Stimulated activated CD4-positive, alpha-beta T cell treated with anti-CD3 and anti-CD28 coated beads, Interleukin-1b, Interleukin-23, amount 100 ng/mL, for 24 hours (primary cell): ENCODE measurements around the gene CFAP299.

ENCODE experiments used
- DNase-seq, 4 experiments: peaks; one replicate each; pipeline ENCODE4 v3.0.0-alpha.2; 2020; ENCODE audit warnings: low read depth in 4 of 4, low spot score in 1 of 4

The CFAP299 gene

DNA sequence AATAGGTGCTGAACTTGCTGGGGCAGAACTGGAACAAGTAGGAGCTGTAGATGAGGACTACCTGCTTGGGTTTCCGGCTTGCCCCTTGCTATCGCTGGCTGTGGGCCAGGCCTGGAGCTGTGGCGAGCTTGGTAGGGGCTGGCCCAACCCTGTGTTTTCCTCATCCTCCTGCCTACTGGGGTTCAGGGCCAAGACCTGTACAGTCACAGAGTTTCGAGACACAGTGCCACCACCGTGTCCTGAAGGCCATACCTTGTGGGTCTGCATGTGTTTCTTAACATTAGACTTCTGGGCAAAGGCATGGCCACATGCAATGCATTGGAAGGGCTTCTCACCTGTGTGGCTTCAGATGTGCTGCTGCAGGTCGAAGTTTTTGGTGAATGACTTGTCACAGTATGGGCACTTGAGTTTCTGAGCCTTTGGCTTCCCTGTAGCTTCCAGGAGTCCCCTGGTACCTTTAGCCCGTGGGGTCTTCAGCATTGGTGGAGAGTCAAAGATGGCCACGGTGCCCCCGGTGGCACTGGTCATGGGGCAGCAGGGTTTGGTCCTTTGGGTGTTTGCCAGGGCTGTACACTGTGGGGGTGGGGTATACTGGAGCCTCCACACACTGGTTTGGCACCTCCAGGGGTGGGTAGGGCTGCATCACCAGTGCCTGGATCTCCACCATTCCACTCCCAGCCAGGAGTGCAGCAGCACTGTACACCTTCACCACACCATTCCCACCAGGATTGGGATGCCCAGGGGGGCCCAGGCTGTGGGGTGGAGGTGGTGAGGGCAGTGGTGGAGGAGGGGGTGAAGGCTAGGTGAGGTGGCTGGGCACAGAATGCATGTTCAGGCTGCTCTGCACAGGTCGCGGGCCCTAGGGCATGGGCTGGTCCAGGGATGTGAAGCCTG is 52.1 kb downstream of the CFAP299 start:
- DNase-seq, result no peak

DNA sequence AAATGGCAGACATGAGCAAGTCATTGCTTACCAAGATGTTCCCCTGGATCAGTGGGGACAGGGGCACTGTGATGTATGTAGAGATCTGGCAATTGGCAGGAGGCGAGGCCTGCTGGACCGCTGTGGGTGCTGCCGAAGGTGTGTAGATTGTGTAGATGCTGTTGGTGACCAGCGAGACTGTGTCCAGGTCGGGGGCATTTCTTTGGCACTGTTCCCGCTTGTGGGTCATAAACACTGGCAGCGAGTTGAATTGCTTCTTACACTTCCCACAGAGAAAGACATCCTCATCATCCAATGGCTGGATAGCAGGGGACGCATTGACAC is 52.7 kb downstream of the CFAP299 start:
- no peak for DNase-seq

DNA sequence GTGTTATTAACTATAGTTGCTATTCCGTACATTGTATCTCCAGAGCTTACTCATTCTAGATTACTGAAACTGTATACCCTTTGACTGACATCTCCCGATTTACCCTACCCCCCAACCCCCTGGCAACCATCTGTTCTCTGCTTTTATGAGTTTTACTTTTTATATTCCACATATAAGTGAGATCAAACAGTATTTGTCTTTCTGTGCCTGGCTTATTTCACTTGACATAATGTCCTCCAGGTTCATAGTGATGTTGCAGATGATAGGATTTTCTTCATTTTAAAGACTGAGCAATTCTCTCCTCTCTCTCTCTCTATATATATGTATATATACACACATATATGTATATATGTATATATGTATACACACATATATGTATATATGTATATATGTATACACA is 54.6 kb downstream of the CFAP299 start:
- DNase-seq, result no peak

DNA sequence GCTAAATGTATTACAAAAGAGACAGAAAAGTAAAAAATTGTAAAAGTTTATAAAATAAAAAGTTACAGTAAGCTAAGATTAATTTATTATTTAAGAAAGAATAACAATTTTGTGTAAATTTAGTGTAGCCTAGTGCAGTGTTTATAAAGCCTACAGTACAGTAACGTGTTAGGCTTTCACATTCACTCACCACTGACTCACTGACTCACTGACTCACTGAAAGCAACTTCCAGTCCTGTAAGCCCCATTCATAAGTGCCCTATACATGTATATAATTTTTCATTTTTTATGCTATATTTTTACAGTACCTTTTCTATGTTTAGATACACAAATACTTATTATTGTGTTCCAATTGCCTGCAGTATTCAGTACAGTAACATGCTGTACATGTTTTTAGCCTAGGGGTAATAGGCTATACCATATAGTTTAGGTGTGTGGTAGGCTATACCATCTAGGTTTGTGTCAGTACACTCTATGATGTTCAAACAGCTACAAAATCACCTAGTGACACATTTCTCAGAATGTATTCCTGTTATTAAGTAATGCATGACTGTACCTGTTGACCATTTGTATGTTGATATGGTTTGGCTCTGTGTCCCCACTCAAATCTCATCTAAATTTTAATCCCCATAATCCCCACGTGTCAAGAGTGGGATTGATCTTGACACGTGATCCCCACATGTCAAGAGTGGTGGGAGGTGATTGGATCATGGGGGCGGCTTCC is 57.9 kb downstream of the CFAP299 start:
- no peak for DNase-seq

DNA sequence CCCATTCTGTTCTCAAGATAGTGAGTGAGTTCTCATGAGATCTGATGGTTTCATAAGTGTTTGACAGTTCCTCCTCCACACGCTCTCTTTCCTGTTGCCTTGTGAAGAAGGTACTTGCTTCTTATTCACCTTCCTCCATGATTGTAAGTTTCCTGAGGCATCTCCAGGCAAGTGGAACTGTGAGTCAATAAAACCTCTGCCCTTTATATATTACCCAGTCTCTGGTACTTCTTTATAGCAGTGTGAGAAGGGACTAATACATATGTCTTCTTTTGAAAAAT is 58.4 kb downstream of the CFAP299 start:
- DNase-seq, result no peak

DNA sequence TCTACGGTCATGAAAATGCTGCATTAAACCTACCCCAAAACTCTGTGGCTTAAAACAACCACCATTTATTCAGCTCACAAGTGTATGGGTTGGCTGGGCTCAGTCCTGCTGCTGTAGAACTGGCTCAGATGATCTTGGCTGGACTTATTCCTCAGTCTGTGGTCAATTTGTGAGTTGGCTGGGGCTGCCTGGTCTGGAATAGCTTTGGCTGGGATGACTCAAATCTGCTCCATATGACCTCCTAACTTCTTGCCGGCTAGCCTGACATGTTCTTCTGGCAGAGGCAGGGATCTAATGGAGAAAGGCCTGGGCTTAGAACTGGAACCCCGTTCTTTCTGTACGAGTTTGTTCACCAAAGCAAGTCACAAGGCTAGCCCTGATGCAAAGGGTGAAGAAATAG is 71.7 kb downstream of the CFAP299 start:
- no peak for DNase-seq

DNA sequence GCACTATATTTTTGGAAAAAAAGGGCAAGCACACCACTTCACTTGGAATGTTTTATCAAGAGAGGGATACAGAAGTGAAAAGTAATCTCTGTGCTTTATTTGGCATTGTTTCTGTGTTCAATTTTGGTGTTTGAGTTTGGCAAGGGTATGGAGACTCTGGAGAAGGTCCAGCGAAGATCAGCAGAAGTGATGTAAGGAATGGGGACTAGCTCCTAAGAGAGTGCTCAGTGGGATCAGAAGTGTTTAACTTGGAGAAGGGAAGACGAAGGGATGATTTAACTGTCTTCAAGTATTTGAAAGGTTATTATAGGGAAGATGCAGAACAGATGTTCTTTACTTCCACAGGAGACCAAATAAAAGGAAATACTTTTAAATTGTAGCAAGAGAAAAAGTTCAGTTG is 74.3 kb downstream of the CFAP299 start:
- DNase-seq, result no peak

DNA sequence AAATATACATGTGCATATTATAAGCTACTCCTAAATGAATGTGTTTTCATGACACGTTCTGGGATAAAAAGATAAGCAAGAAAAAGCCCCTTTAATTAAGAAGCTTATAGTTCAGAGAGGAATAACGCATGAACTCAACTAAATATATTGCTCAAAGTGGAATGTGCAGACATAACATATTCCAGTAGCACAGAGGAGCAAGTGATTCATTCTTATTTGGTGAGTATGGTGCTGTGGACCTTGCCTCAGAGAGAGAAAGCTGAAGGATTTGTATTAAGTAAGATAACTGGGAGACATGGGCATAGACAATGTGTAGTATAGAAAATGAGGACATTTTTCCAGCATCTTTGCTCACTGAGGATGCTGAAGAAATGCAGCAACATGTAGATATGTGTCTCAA is 76.8 kb downstream of the CFAP299 start:
- no peak for DNase-seq

DNA sequence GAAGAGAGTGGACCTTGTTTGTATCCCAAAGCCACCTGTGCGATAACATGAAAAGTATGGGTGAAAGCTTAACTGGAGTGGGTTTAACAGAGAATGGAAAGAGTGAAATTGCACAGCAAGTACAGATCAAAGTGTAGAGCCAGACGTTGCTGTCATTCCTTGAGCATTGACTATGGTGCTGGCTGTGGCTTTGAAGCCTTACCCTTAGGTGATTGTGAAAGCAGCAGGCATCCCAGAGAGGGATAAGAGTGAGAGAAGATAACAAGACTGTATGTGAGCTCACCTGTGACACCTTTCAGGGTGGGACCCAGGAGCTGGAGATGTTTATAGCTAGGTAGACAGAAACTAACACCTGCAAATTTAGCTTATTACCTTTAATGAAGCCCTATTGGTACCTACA is 77.6 kb downstream of the CFAP299 start:
- no peak for DNase-seq

DNA sequence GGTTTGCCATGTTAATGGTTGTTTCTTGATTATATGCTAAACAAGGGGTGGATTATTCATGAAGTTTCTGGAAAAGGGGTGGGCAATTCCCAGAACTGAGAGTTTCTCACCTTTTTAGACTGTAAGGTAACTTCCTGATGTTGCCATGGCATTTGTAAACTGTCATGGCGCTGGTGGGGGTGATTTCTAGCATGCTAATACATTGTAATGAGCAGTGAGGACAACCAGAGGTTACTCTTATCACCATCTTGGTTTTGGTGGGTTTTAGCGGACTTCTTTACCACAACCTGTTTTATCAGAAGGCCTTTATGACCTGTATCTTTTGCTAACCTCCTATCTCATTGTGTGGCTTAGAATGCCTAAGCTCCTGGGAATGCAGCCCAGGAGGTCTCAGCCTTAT is 81.5 kb downstream of the CFAP299 start:
- DNase-seq, result no peak

DNA sequence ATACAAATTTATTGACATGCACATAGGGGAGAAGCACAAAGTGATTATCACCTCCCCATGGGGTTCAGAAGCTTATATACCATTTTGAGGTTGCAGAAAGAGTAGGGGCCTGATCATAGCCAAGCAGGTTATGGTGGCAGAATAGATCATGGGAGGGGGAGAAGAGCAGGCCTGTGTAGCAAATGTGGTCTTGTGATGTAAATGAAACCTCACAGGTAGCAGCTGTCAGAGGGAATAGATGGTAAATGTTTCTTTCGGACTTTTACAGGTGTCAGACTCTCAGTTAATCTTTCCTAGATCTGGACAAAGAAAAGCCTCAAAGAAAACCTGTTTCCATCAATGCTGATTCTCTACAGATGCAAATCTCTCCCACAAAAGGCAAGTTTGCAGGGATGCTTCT is 84.4 kb downstream of the CFAP299 start:
- no peak for DNase-seq

DNA sequence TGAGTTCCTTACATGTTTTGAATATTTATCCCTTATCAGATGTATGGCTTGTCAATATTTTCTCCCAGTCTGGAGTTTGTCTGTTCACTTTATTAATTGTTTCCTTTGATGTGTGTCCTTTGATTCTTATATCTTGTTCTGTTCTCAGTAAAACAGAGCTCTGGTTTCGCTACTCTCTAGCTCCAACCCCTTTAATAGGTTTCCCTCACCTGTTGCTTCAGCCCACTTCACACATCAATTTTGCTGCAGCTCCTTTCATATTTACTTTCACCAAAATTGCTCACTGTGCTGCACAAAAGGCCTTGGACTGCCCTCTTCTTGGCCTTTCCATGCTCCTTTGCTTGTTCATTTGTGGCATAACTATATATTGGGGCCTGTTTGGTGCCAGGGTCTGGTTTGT is 85.1 kb downstream of the CFAP299 start:
- DNase-seq, result no peak

DNA sequence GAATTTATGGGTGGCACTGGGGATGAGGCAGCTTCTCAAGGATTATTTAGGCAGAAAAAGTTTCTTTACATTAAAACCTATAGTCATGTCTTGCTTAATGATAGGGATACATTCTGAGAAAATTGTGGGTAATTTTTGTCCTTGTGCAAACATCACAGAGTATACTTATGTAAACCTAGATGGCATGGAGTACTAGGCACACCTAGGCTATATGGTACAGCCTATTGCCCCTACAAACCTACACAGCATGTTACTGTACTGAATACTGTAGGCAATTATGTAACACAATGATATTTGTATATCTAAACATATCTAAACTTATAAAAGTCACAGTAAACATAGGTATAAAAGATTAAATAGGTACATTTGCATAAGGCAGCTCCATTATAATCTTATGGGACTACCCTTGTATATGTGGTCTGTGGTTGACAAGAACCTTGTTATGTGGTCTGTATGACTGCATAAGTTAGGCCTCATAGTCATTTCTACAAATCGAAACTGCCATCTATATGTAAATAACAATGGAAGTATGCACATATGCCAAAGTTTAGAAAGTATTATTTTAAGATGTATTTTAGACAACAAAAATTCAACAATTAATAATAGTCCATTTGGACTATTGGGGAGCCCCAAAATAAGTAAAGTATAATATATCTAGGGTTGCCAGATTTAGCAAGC is 87.3 kb downstream of the CFAP299 start:
- no peak for DNase-seq

DNA sequence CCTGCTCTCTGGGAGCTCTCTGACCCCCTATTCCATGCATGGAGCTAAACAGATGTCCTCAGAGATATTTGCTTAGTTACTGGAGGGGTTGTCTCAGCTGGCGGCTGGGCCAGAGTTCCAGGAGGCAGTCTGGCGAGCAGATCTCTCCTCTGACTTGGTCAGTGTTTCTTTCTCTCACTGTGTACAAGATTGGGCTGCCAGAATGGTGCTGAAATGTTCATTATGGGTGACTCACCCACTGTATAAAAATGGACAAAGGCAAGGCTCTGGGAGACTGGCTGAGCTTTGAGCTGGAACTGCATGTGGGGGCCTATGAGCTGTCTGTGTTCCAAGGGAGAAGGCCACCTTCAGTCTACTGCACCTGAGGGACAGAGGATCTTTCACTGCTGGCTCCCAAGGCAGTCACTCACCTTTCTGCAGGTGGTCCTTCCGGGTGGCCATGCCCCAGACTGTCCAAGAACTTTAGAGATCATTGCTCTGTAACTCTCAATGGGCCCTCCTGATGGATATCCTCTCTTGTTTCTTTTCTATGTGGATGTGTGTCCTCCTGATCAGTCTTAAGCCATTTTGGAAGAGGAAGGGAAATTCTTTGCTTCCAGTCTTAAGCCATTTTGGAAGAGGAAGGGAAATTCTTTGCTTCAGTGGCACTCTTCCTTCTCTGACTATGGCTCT is 88.2 kb downstream of the CFAP299 start:
- DNase-seq, result no peak

DNA sequence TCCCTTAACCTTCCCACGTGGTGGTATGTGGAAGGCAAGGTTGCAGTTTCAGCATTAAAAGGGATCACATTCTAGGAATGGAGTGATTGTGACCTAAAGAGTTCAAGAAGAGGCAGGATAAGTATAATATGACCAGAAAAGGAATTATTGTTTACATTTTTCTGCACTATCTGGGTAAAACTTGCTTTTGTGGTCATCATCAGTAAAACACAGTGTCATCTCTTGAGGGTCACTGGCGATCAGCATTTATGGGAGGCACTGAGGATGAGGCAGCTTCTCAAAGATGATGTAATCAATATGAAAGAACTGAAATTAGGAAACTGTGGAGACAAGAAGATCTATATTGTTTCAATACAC is 88.7 kb downstream of the CFAP299 start:
- no peak for DNase-seq

DNA sequence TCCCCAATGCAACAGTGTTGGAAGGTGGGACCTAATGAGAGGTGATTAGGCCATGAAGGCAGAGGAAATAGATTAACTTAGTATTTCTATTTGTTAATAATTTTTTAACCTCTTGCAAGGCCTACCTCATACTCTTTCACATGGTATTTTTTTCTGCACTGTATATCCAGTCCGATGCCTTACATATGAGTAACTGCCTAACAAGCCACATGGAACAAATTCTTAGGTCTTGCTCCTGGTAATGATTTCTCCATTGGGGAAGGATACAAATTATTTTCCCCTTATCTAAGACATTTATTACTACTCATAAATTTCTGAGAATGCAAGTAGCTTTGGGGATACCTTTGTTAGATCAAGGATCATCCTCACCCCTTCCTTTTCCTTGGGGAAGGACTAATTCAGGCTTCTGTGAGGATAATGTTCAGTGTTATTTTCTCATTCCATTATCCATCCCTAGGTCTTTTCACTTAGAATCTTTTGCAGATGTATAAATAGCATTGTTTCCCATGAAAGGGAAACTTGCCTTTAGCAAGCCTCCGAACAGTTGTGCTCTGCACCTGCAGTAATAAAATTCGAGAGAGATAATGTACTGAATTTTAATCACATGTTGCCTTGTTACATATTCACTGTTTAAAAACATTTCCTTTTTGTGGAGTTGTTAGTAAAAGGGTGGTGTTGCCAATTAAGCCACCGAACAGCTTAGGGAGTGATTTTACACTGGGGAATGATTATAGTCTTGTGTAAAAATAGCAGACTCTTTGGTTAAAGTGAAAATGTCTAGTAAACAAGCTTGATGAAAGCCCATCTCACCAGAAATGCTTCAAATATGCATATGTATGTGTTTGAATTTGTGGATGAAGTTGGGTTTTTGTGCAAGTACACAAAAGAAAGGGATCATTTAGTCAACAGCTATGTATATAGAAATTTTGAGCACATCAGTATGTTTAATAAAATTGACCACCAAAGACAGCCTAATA is 89.9 kb downstream of the CFAP299 start:
- DNase-seq, result no peak

DNA sequence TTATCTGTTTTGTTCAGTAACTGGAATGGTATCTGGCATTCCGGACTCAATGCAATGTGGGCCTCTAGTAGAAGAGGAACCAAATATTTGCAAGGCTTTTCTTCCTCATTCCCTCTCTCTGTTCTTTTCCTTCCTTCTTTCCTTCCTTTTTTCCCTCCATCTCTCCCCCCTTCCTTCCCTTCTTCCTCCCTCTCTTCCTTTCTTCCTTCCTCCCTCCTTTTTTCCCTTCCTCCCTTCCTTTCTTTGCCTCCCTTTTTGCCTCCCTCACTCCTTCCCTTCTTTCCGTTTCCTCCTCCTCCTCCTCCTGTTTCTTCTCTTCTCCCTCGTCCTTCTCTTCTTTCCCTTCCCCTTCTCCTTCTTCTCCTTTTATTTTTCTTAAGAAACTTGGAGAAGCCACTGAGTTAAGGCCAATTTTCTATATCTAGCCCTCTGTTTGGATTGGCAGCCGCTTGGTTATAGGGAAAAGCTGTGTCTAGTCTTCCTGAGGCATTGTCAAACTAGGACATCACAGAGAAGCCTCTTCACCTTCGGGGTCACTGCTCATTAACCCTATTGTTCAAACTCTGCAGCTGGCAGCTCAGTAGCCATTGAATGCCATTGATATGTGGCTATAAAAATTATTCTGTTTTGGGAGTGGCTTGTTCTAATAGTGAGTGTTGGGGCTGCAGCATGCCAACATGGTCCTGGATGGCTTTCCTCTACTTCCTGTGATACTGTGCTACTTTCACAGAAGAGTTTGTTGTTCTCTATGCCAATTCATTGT is 95.9 kb downstream of the CFAP299 start:
- DNase-seq, result no peak

DNA sequence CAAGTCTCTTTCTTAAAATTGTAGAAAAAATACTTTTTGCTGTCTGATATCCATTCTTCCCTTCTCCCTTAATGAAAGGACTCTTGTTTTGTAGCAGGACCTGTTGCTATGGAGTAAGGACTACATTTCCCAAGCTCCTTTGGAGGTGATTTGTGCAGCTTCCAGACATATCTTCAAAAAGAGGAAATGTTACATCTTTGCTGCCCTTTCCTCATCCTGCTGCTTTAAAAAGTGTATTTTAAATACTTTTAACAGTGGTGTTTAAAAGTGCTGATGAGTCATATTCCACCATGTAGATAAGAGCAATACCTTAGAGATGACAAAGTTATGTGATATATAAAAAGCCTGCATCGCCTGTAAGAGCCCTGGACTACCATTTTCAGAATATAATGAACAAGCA is 98.7 kb downstream of the CFAP299 start:
- DNase-seq, result no peak

DNA sequence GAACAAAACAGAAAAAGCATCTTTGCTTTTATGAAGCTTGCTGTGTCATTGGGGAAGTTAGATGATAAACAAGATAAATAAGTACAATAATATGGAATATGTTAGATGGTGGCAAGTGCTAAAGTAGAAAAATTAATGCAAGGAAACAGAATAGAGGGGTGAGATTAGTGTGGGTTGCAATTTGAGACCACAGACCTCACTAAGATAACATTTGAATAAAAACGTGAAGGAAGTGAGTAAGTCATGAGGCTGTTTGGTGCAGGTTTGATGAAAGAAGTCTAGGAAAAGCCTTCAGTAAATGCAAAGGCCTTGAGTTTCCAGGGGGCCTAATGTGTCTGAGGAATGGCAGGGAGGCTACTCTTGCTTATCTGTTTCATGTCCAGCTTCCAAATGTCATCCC is 102.5 kb downstream of the CFAP299 start:
- no peak for DNase-seq
